Measurements from ENCODE around the gene SLC51B. TPM values are rescaled to one million over a fixed set of nuclear protein-coding genes. Genes with fewer than 3 reads are reported as not detected.

SLC51B gene
- polyA plus RNA-seq, 1 donor from 2014 or later, result not detected

GRCh38 chr15:65079580-65079979, 34.4 kb downstream of the SLC51B start:
- TF ChIP-seq, protein P1, sequence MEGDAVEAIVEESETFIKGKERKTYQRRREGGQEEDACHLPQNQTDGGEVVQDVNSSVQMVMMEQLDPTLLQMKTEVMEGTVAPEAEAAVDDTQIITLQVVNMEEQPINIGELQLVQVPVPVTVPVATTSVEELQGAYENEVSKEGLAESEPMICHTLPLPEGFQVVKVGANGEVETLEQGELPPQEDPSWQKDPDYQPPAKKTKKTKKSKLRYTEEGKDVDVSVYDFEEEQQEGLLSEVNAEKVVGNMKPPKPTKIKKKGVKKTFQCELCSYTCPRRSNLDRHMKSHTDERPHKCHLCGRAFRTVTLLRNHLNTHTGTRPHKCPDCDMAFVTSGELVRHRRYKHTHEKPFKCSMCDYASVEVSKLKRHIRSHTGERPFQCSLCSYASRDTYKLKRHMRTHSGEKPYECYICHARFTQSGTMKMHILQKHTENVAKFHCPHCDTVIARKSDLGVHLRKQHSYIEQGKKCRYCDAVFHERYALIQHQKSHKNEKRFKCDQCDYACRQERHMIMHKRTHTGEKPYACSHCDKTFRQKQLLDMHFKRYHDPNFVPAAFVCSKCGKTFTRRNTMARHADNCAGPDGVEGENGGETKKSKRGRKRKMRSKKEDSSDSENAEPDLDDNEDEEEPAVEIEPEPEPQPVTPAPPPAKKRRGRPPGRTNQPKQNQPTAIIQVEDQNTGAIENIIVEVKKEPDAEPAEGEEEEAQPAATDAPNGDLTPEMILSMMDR (IDR thresholded peaks at IDR 0.05; ENCODE audit: poor library complexity, severe bottlenecking), result no peak
- TF ChIP-seq SMC3 (conservative IDR thresholded peaks at IDR 0.05; ENCODE audit: poor library complexity), result no peak
- no peak for TF ChIP-seq POLR2AphosphoS5 (IDR thresholded peaks at IDR 0.05)
- no peak for TF ChIP-seq MXI1 (conservative IDR thresholded peaks at IDR 0.05; ENCODE audit: poor library complexity, severe bottlenecking)
- TF ChIP-seq EP300 (conservative IDR thresholded peaks at IDR 0.05; ENCODE audit: poor library complexity, severe bottlenecking), result no peak
- Histone ChIP-seq H3K9me2 (ENCODE audit: insufficient read depth, low read length) (no peaks in the 10 kb centered on the region), H3K4me2 (ENCODE audit: low read length) (no peak overlapping the region), H3K4me3 (ENCODE audit: low read length) (no peak overlapping the region), H3F3A (ENCODE audit: insufficient read depth, low read length, poor library complexity, severe bottlenecking) (no peaks in the 10 kb centered on the region), H3K9ac (ENCODE audit: low read length) (no peak overlapping the region), H3K79me2 (replicated peaks; ENCODE audit: insufficient read depth, low read length) (no peaks in the 10 kb centered on the region), H3K27ac (ENCODE audit: low read length) (no peak overlapping the region), H4K20me1 (ENCODE audit: insufficient read depth) (no peaks in the 10 kb centered on the region), H3K36me3 (ENCODE audit: insufficient read depth, low read length) (no peaks in the 10 kb centered on the region), H3K27me3 (ENCODE audit: insufficient read depth, low read depth, low read length) (peaks cover 6% of the 10 kb centered on the region), H2AFZ (ENCODE audit: low read depth, low read length) (no peak overlapping the region), H3K9me3 (ENCODE audit: low read length) (no peaks in the 10 kb centered on the region)

- H3K27ac ChIP-seq (ENCODE audit: low read length), result no peak overlapping the region
Measured at GRCh38 chr15:65081270-65081669, 36.1 kb downstream of the SLC51B start.

More at GRCh38 chr15:65081270-65081669, 36.1 kb downstream of the SLC51B start:
- Histone ChIP-seq H4K20me1 (ENCODE audit: insufficient read depth) (no peaks in the 10 kb centered on the region), H3F3A (ENCODE audit: insufficient read depth, low read length, poor library complexity, severe bottlenecking) (no peaks in the 10 kb centered on the region), H3K79me2 (replicated peaks; ENCODE audit: insufficient read depth, low read length) (no peaks in the 10 kb centered on the region), H3K4me2 (ENCODE audit: low read length) (no peak overlapping the region), H3K36me3 (ENCODE audit: insufficient read depth, low read length) (no peaks in the 10 kb centered on the region), H3K9ac (ENCODE audit: low read length) (no peak overlapping the region), H3K4me3 (ENCODE audit: low read length) (no peak overlapping the region), H3K9me3 (ENCODE audit: low read length) (no peaks in the 10 kb centered on the region), H3K27me3 (ENCODE audit: insufficient read depth, low read depth, low read length) (peaks cover 15% of the 10 kb centered on the region), H2AFZ (ENCODE audit: low read depth, low read length) (no peak overlapping the region), H3K9me2 (ENCODE audit: insufficient read depth, low read length) (no peaks in the 10 kb centered on the region)
- TF ChIP-seq EZH2 (IDR thresholded peaks at IDR 0.05; ENCODE audit: borderline replicate concordance, insufficient read depth, low read length, poor library complexity, severe bottlenecking) (no peak), SMC3 (conservative IDR thresholded peaks at IDR 0.05; ENCODE audit: poor library complexity) (no peak), MXI1 (conservative IDR thresholded peaks at IDR 0.05; ENCODE audit: poor library complexity, severe bottlenecking) (no peak), REST (IDR thresholded peaks at IDR 0.05; ENCODE audit: borderline replicate concordance) (no peak), TAF1 (IDR thresholded peaks at IDR 0.05; ENCODE audit: low read depth) (no peak), EP300 (conservative IDR thresholded peaks at IDR 0.05; ENCODE audit: poor library complexity, severe bottlenecking) (no peak), RAD21 (conservative IDR thresholded peaks at IDR 0.05) (no peak)
- TF ChIP-seq, protein P1 (IDR thresholded peaks at IDR 0.05; ENCODE audit: poor library complexity, severe bottlenecking), result no peak

Measured in neural cell (in vitro differentiated cells).